ENCODE results near the gene ARHGAP22. TPM values are rescaled to one million over a fixed set of nuclear protein-coding genes. Genes with fewer than 3 reads are reported as not detected.

Gene ARHGAP22
- total RNA-seq, 2 donors from 2014 or later = 1.9 to 2.9 TPM

DNA sequence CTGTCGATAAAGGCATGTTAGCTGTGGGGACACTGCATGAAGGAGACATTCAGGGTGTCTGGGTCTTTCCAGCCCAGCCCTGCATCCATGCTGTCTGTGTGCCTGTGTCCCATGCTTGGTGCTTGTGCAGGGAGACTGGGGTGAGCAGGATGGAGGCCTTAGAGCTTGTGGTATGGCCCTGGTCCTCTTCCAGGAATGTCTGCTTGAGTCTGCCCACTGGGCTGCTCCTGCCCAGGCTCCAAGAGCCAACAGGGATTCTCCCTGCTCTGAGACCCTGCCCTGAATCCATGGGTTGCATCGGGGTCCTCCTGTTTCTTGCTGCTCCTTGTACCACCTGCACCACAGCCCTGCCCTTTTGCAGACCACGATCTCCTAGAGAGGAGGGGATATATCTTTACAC, 31.4 kb upstream of the ARHGAP22 start:
- intact Hi-C loops (cut with DNase I, micrococcal nuclease) = no loop called here
- ATAC-seq (no peak), DNase-seq (no peak)

DNA sequence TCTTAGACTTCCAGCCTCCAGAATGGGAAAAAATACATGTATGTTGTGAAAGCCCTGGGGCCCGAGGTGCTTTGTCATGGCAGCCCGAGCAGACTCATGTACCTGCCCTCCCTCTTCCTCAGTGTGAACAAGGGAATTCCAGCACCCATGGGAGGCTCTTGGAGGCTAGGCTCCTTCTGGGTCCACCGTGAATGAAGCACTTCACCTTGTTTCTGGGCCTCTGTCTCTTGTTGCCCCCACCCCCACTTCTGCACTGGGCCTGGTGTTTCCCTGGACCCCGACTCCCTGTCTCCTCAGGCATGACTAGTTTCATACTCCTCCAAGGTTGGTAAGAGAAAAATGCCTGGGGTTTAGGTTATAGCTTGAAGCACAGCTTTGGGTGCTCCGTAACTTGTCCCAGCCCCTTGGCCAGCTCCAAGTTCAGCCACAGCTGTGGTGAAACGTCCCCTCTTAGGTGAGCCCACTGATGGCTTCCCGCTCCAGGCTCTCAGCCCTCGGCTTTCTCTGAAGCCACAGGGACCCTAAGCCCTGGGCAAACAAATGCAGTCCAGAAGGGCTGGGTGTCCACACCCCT, 30.2 kb upstream of the ARHGAP22 start:
- ATAC-seq (no peak), DNase-seq (no peak)
- intact Hi-C loops (cut with DNase I, micrococcal nuclease) = no loop called here

DNA sequence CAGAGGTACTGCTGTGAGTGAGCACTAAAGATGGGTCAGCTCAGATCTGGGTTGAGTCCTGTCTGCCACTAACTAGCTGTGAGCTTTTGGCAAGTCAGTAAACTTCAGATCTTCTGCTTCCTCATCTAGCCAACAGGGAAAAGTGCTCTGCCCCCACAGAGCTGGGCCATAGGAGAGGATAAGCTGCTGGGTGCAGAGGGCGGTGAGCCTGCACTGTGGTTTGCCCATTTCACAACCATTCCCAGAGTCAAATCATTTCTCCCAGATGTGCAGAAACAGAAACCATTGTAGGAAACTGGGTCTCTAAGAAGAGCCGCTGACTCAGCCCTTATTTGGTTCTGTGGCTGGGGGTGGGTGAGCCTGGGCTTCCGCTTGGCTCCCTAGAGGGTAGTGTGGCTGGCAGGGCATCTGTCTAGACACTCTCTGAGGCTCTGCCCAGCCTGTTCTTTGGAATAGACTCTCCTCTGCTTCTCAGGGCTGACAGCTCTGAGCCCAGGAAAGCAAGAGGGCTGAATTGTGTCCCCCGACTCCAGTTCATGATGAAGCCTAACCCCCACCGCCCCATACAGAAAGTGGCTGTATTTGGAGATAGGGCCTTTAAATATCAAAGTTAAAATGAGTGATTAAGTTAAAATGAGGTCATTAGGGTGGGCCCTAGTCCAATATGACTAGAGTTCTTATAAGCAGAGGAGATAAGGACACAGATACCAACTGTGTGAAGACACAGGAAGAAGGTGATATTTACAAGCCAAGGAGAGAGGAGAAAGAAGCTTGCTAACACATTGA, 29.5 kb upstream of the ARHGAP22 start:
- ATAC-seq (peak; percentile 37), DNase-seq (peak; percentile 37 to 51)
- intact Hi-C loops (cut with DNase I, micrococcal nuclease) = no loop called here

DNA sequence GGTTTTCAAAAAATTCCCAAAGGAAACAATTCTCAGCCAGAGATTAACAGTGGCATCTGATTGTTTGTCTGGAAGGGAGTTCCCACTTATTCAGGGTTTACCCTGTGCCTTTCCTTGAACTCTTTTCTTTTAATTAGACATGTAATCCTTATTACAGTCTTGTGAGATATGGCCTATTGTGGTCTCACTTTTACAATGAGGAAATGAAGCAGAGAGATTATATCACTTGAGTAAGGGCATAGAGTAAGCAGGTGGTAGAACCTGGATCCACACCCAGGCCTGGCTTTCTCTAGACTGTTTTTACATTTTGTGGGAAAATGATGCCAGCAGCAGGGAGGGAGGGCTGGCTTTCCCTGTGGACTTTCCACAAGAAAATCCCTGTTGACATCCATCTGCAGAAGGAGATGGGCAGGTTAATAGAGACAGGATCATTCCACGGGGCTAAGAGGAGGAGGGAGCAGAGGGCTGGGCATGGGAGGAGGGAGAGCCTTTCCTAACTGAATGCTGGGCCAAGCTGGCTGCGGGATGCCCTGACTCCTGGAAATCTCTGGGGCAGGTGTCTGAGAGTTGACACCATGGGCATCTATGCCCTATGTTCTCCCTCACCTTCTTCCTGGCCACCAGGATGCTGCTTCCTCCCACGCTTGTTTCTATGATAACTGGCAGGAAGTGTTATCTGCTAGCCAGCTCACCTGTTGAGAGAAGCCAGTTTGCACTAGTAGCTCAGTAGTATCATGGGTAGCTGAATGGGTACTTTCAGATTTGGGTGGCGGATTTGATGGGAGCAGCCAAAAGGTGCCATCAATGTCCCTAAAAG, 28.7 kb upstream of the ARHGAP22 start:
- intact Hi-C loops (cut with DNase I, micrococcal nuclease) = no loop called here
- DNase-seq = no peak
- peak; percentile 92 for ATAC-seq

DNA sequence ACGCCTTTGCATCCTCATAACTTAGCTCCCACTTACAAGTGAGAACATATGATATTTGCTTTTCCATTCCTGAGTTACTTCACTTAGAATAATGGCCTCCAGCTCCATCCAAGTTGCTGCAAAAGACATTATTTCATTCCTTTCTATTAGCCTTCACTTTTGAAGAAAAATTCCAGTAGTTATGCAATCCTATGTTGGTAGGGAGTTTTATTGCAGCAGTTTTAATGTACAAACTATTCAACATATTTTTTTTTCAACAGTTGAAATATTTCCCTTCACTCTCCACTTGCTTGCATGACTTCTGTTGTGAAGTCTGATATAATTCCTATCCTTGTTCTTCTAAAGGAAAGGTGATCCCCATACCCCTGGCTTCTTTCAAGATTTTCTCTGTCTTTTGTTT, 27.3 kb upstream of the ARHGAP22 start:
- intact Hi-C loops (cut with DNase I, micrococcal nuclease) = no loop called here
- DNase-seq (no peak), ATAC-seq (no peak)

DNA sequence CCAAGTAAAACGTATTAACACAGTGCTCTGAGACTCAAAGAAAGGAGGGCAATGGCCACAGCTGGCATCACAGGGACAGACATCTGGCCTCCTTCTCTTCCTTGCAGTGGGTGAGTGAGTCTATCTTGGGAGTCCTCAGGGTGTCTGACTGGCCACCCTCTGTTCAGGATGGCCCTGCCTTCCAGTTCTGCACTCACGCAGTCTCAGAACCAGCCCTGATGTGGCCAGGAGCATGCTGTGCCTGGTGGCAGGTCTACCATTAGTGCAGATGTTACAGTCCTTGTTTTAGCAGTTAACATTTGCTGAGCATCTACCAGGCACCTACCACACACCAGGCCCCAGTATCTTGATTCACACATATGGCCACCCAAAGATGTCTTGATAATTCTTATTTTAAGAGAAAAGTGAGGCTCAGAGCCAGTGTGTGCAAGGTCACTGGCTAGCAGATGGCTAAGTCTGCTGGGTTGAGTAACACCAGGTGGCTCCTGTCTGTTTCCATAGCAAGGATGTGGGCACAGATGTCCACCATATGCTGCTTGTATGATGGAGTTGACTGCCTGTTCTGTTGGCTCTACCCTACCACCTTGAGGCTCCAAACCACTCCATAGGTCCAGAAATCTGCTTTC, 23.2 kb upstream of the ARHGAP22 start:
- intact Hi-C loops (cut with DNase I, micrococcal nuclease) = no loop called here
- no peak for ATAC-seq
- DNase-seq = no peak

DNA sequence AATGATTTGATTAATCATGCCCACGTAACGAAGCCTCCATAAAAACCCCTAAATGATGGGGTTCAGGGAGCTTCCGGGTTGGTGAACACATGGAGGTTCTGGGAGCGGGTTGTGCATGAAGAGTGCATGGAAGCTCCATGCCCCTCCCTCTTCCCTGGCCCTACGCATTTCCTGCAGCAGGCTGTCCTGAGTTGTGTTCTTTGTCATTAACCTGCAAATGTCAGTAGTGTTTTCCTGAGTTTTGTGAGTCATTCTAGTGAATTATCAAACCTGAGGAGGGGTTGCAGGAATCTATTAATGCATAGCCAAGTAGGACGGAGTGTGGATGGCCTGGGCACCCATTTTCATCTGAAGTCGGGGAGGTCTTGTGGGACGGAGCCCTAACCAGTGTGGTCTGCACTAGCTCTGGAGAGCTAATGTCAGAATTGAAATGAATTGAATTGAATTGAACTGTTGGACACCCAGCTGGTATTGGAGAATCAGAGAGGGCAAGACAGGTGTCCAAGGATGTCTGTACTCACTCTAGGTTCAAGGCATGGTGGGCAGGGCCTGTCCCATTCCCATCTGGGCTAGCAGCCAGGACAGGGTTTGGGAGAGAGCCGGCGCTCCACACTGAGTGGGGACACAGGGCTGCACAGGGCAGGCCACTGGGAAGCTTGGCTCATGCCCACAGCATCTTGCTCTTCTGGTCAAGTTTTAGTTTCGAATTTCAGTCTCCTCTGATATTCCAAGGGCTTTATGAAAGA, 22.3 kb upstream of the ARHGAP22 start:
- ATAC-seq (no peak), DNase-seq (no peak)
- intact Hi-C loops (cut with DNase I, micrococcal nuclease) = no loop called here

DNA sequence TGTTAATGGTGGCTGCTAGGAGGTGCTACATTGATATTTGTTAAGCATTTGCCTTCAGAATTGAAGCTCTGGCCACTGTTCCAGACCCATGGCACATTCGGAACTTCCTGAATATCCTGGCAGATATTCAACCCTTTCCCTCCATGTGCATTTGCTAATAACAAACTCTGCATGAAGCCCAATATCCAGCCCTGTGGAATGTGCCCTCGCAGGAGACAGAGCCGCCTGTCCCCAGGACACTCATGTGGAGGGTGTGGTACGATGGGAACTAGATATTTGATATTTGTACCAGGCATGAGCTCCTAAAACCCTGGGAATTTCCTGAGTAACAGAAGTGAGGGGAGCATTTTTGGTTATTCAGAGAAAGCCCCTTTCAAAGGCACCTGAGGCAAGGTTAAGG, 21.6 kb upstream of the ARHGAP22 start:
- DNase-seq = no peak
- intact Hi-C loops (cut with DNase I, micrococcal nuclease) = no loop called here
- ATAC-seq = no peak

DNA sequence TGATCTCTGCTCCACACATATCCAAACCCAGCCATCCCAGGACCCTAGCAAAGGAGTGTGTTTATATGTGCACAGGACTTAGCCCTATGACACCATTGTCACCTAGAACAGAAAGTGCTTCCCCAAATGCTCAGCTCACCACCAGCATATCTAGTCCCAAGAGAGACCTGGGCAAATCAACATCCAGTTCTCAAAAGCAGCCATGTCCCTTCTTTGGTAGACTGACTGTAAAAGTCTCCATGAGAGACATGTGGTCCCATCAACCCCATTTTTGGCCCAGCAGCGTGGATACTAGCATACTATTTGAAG, 20.9 kb upstream of the ARHGAP22 start:
- DNase-seq (no peak), ATAC-seq (no peak)
- intact Hi-C loops (cut with DNase I, micrococcal nuclease) = no loop called here

DNA sequence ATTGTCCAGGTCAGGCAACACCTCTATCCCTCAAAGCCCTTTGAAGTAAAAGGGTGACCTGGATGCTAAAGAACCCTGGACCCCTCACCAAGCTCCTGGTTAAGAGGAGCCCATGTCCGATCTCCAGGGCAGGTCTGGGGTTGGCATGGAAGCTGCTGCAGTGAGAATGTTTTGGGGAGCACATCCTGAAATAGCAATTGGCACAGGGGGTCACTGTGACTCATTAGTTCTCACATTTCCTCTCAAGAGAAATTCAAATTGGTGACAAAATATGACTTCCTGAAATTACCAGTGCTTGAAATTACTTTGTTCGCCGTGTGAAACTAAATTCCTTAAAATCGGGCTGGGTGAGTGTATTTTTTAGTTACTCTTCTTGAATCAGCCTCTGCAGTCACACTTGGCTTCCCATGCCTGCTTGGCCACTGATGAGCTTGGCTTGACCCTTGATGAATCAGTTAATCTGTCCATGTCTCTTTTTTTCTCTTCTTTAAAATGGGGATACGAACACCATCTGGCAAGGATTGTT, 18.8 kb upstream of the ARHGAP22 start:
- ATAC-seq = no peak
- intact Hi-C loops (cut with DNase I, micrococcal nuclease) = no loop called here
- DNase-seq = no peak

DNA sequence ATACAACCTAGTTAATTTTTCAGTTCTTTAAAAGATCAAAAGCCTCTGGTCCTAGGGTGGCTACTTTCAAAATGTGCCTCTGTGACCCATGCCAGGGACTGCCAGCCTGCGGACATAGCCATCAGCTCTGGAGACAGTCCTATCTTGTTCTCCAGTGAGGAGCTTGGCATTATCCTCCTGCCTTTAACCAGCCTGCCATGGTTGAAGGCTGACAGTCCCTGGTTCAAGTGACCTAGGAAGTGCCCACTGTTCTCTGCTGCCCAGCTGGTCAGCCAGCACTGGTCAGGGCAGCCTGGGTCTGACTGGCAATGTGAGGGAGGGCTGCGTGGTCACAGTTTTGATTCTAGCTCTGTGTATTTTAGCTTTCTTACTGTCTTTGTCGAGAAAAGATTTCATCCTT, 18.1 kb upstream of the ARHGAP22 start:
- DNase-seq (no peak), ATAC-seq (no peak)
- intact Hi-C loops (cut with DNase I, micrococcal nuclease) = no loop called here

DNA sequence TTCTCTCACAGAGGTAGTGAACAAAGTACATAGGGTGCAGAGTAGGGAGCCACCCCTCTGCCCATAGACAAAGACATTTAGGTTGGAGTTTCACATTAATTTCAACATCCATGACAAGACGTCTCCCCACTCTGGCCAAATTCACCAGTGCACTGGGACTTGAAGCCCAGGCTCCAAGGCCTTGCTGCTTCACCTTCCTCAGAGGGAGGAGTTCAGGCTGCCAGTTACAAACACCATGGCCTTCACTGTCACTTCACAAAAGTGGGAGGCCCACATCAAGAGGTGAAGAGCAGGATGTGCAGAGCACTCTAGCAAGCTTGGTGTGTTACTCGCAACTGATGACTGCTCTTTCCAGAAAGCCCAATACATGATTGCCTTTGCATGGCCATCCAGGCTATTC, 15.8 kb upstream of the ARHGAP22 start:
- ATAC-seq = no peak

DNA sequence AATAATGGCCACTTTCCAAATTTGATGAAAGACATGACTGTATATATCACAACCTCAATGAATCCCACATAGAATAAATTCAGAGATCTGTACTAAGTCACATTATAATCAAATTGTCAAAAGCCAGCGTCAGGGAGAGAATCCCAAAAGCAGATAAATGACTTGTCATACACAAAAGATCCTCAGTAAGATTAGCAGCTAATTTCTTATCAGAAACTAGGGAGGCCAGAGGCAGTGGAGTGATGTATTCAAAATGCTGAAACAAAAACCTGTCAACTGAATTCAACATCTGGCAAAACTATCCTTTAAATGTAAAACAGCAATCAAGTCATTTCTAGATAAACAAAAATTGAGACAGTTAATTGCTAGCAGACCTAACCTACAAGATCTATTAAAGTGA, 11.6 kb upstream of the ARHGAP22 start:
- ATAC-seq = no peak
- no peak for DNase-seq
- intact Hi-C loops (cut with DNase I, micrococcal nuclease) = no loop called here

More for the DNA sequence above, 15.8 kb upstream of the ARHGAP22 start:
- intact Hi-C loops (cut with DNase I, micrococcal nuclease) = no loop called here
- DNase-seq = no peak

DNA sequence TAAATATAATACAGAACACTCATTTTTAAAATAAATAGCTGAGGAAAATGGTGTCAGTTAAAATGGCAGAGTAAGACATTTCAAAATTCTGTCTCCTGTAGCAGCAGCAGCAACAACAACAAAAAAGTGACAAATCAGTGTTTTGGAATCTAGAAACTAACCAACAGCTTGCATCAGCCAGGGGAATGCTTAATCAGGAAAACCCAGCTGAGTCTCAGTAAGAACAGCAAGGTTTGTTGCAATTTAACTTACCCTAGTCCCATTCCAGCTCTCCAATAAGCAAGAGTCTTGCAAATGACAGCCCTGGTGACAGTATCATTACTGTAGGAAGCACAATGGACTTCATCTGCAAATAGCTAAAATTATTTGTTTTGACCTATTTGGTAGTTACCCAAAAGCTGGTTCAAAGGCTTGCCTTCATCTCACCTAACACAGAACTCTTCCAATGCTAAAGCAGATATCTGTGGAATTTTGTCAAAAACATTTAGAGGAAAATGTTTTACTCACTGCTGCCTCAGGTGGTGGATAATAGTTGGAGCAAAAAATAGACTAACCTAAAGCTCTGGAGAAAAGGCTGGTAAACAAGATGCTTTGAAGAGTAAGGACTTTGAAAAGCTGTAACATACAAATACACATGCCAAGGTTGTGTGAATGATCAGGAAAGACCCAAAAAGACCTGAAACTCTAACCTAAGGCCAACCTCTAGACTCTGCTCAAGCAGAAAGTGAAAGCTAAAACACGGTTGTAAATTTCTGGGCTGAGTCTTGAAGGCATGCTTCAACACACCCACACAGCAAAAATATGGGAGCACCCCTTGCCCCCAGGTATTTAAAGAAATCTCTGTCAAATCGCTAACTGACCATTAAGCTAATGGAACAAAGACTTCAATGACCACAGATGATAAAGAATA, 9.9 kb upstream of the ARHGAP22 start:
- intact Hi-C loops (cut with DNase I, micrococcal nuclease) = no loop called here
- ATAC-seq (no peak), DNase-seq (no peak)

DNA sequence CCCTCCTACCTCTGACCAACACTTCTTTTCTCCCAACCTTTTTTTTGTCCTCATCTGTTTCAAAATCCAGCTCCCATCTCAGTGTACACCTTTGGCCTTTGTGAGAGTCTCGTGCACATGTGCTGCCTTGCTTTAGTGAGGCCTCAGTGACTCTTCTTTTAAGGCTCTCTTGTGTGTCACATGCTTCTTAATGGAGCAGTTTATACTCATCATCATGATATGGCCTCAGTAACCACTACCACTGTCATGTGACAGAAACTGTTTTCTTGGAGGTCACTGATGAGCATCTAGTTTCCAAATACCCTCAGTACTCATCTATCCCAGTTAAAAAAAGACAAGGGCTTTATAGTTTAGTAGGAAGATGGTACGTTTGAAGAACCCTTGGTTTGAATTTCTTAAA, 8.1 kb upstream of the ARHGAP22 start:
- DNase-seq = no peak
- intact Hi-C loops (cut with DNase I, micrococcal nuclease) = no loop called here
- no peak for ATAC-seq

DNA sequence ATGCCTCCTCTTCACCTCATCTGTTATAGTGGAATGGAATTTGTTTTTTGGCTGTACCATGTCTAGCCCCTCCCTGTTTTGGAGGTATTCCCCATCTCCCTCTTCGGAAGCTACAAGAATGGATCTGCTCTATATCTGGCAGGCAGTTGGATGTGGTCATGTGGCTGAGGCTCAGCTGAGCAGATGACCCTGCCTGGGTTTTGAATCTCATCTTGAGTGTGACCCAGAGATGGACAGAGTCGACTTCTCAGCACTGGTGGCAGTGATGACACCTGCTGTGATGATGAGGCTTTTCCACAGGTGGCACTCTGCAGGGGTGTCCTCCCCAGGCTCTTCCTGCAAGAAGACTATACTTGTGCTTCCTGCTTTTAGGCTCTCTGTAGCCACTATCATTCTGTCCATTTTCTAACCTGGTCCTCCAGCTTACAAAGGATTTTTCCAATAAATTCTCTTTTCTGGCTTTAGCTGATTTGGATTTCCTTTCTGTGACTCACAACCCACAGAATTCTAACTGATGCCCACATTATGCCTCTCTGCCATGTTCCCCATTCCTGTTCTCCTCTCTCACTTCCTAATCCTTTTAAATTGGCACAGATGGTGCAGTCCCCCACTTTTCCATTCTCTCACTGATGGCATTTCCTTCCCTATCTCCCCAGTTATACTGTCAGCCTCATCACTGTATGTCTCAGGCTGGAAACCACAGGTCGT, 7.5 kb upstream of the ARHGAP22 start:
- intact Hi-C loops (cut with DNase I, micrococcal nuclease) = no loop called here
- ATAC-seq (no peak), DNase-seq (no peak)

DNA sequence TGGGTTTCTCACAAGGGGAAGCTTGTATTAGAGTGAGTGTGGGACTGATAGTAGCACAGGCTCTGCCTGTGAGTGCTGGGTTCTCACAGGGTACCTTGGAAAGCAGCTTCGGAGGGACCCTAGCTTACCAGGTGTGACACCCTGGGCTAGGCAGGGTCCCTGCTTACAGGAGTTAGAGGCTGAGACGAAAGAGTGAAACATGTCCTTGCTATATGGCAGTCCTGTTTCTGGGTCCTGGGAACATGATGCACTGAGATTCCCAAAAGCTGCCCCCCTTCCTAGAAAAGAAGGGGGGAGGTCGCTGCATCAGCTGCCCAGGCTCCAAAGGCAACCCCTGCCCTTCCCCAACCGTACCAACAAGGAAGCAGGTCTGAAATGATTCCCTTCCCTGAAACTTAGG, 6.3 kb upstream of the ARHGAP22 start:
- no peak for ATAC-seq
- no peak for DNase-seq
- intact Hi-C loops (cut with DNase I, micrococcal nuclease) = no loop called here
